SJSA1 (cell line): ENCODE measurements around the gene LDHAL6A. TPM values are rescaled to one million over a fixed set of nuclear protein-coding genes. Genes with fewer than 3 reads are reported as not detected.

ENCODE experiments used
- DNase-seq, 2 experiments: peaks; one replicate each; pipeline ENCODE4 v3.0.0-alpha.2; 2015 to 2020; ENCODE audit warnings: low spot score in 2 of 2, low read depth in 1 of 2
- H3K27ac ChIP-seq: fragments of 250-450 bp; sonication (Bioruptor Pico); 2 replicates; pipeline ENCODE4 v1.5.1; 2020; ENCODE audit warnings: mild to moderate bottlenecking, moderate library complexity
- H3K27me3 ChIP-seq: fragments of 250-450 bp; sonication (Bioruptor Pico); replicated peaks from 2 replicates; pipeline ENCODE4 v1.5.1; 2020; ENCODE audit warnings: mild to moderate bottlenecking, moderate library complexity
- H3K36me3 ChIP-seq: fragments of 250-450 bp; sonication (Bioruptor Pico); 2 replicates; pipeline ENCODE4 v1.5.1; 2020; ENCODE audit warnings: mild to moderate bottlenecking
- H3K4me1 ChIP-seq: fragments of 250-450 bp; sonication (Bioruptor Pico); replicated peaks from 2 replicates; pipeline ENCODE4 v1.6.1; 2021; ENCODE audit warnings: mild to moderate bottlenecking
- H3K4me3 ChIP-seq: fragments of 250-450 bp; sonication (Bioruptor Pico); 2 replicates; pipeline ENCODE4 v1.5.1; 2020; ENCODE audit warnings: mild to moderate bottlenecking
- H3K9me3 ChIP-seq: fragments of 250-450 bp; sonication (Bioruptor Pico); replicated peaks from 2 replicates; pipeline ENCODE4 v1.5.1; 2020; ENCODE audit warnings: mild to moderate bottlenecking
- total RNA-seq: library from RNA; depleted of rRNA; stranded (reverse); fragments of >200 nt; shearing (Covaris generic); gene quantifications from 2 replicates; pipeline ENCODE4 v1.2.3, GENCODE V29; 2014; rRNA removed

LDHAL6A gene
- total RNA-seq, 1 experiment from 2014 or later = not detected

DNA sequence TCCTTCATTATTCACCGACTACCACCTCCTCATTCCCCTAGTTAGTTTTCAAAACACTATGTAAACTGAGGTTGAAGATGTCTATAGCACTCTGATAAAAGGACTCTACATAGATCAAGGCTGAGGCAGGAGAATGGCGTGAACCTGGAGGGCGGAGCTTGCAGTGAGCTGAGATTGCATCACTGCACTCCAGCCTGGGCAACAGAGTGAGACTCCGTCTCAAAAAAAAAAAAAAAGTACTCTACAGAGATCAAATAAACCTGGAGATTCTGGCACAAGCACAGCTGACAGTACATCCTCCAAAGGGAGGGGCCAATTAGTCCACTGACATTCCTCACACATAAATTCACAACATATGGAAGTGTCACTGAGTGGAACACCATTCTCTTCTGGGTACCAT lies 40.0 kb downstream of the LDHAL6A start:
- no peak overlapping the region for H3K4me3 ChIP-seq
- H3K27ac ChIP-seq = no peak overlapping the region
- no peaks in the 10 kb centered on the region for H3K27me3 ChIP-seq
- H3K36me3 ChIP-seq = peaks cover 3% of the 10 kb centered on the region; the same call in 1 of the 2 replicates
- H3K4me1 ChIP-seq = no peaks in the 10 kb centered on the region
- no peak for DNase-seq
- H3K9me3 ChIP-seq = no peaks in the 10 kb centered on the region

DNA sequence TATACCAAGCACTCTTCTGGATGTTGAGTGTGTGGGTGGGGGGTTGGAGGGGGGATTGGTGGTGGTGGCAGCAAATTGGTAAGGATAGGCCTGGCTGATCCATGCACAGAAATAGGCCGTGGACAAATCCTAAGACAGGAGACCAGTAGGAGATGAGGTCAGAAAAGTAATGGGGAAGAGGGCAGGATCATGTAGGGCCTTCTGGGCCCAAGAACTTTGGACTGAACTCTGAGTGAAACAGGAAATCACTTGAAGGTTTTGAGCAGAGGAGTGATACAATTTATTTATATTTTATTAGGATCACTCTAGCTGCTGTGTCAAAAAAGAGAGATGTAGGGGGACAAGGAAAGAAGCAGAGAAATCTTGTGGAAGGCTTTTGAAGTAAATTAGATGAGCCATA lies 42.4 kb downstream of the LDHAL6A start:
- H3K36me3 ChIP-seq = peaks cover 10% of the 10 kb centered on the region; the same call in 1 of the 2 replicates
- H3K4me1 ChIP-seq = no peaks in the 10 kb centered on the region
- H3K27me3 ChIP-seq = no peaks in the 10 kb centered on the region
- no peak for DNase-seq
- H3K4me3 ChIP-seq = no peak overlapping the region
- H3K27ac ChIP-seq = no peak overlapping the region
- H3K9me3 ChIP-seq = no peaks in the 10 kb centered on the region

DNA sequence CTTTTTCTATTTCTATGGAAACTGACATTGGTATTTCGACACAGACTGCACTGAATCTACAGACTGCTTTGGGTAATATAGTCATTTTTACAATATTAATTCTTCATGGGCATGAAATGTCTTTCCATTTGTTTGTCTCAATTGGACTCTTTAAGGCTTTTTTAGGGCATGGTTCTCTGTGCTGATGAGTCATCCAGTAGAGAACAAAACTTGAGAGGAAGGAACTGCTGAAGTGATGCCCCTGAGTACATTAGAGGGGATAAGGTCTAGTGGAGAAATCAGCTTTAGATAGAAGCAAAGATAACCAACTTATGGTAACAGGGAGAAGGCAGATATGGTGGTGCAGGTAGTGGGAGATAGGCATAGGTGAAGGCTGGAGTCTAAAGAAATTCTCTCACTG lies 46.0 kb downstream of the LDHAL6A start:
- H3K27ac ChIP-seq = no peak overlapping the region
- H3K9me3 ChIP-seq = no peaks in the 10 kb centered on the region
- H3K36me3 ChIP-seq = peaks cover 10% of the 10 kb centered on the region; the same call in 1 of the 2 replicates
- H3K27me3 ChIP-seq = no peaks in the 10 kb centered on the region
- DNase-seq = no peak
- no peaks in the 10 kb centered on the region for H3K4me1 ChIP-seq
- no peak overlapping the region for H3K4me3 ChIP-seq

DNA sequence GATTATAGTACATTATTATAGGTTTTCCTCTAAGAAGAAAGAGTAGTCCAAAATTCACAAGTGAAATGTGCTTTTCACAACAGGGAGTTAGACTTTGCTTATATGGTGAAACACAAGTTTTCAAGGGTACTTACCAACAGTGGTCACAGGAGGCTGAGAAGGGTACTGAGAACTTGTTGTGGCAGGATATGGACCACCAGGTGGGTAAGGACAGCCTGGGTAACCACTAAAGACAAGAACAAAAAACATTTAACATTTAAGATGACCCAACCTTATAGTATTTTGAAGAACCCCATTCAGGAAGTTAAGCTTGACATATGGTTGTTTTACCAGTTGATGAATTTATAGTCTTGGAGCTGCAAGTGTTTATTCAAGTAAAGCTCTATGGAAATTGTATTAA lies 46.7 kb downstream of the LDHAL6A start:
- Histone ChIP-seq H3K36me3 (peaks cover 10% of the 10 kb centered on the region; the same call in 1 of the 2 replicates), H3K27me3 (no peaks in the 10 kb centered on the region), H3K27ac (no peak overlapping the region), H3K9me3 (no peaks in the 10 kb centered on the region), H3K4me3 (no peak overlapping the region), H3K4me1 (no peaks in the 10 kb centered on the region)
- DNase-seq = no peak

DNA sequence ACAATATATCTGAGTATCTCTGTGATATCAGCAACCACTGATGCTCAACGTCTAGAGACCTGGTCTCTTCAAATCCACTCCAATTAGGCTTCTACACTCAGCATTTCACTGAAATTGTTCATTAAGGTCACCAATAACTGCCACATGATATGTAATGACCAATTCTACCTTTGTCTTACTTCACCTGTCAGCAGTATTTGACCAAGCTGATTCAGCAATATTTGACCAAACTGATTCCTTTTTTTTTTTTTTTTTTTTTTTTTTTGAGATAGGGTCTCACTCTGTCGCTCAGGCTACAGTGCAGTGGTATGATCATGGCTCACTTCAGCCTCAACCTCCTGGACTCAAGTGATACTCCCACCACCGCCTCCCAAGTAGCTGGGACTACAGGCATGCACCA lies 65.5 kb downstream of the LDHAL6A start:
- H3K9me3 ChIP-seq = no peaks in the 10 kb centered on the region
- peaks cover 4% of the 10 kb centered on the region; the same call in 1 of the 2 replicates for H3K36me3 ChIP-seq
- DNase-seq = no peak
- H3K27me3 ChIP-seq = no peaks in the 10 kb centered on the region
- no peak overlapping the region for H3K4me3 ChIP-seq
- no peaks in the 10 kb centered on the region; the same call in 1 of the 2 replicates for H3K4me1 ChIP-seq
- no peak overlapping the region for H3K27ac ChIP-seq

DNA sequence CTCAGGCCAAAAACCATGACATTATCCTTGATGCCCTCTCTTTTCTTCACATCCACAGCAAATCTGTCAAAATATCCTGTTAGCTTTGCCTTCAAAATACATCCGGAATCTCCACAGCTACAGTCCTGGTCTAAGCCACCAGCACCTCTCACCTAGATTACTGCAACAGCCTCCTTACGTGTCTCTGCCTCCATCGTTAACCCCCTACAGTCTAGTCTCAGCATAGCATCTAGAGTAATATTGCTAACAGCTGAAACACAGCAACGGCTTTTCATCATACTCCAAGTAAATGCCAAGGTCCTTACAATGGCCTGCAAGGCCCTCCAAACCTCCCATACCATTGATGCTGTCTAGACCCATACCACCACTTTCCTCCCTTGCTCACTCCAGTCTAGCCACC lies 66.7 kb downstream of the LDHAL6A start:
- Histone ChIP-seq H3K4me3 (no peak overlapping the region), H3K4me1 (no peaks in the 10 kb centered on the region; the same call in 1 of the 2 replicates), H3K27ac (no peak overlapping the region), H3K9me3 (no peaks in the 10 kb centered on the region), H3K36me3 (peaks cover 14% of the 10 kb centered on the region), H3K27me3 (no peaks in the 10 kb centered on the region)
- DNase-seq = no peak

DNA sequence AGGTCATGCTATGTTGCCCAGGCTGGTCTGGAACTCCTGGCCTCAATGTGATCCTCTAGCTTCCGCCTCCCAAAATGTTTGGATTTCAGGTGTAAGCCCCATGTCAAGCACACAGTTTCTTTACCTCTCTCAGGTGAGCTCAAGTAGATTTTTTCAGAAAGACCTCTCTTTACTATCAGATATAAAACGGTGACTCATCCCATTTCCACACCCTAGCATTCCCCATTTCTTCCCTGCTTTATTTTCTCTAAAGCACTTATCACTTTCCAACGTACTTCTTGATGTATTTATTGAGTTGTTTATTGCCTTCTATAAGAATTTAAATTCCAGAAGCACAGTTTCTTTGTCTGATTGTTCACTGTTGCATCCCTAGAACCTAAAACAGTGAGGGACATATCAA lies 67.4 kb downstream of the LDHAL6A start:
- DNase-seq = no peak
- Histone ChIP-seq H3K27ac (no peak overlapping the region), H3K4me1 (peaks cover 4% of the 10 kb centered on the region; the same call in 1 of the 2 replicates), H3K36me3 (peaks cover 14% of the 10 kb centered on the region), H3K4me3 (no peak overlapping the region), H3K9me3 (no peaks in the 10 kb centered on the region), H3K27me3 (no peaks in the 10 kb centered on the region)

DNA sequence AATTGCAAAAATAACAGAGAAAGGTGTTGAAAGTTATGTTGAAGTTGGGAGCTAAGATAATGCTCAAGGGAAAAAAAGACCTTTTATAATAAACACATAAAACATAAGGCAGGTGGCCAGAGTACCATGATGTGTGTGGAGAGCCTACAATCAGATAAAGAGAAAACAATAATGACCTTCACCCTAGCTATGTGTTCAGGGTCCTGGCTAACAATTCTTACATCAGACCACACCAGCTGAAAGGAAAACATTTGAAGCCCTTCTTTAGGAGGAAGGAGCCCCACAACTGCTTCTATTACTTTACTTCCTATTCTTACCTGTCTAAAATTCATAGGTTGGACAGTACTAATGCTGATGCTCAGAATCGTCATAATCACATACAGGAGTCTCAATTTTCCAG lies 68.6 kb downstream of the LDHAL6A start:
- peaks cover 4% of the 10 kb centered on the region; the same call in 1 of the 2 replicates for H3K4me1 ChIP-seq
- peaks cover 14% of the 10 kb centered on the region for H3K36me3 ChIP-seq
- no peaks in the 10 kb centered on the region for H3K9me3 ChIP-seq
- H3K4me3 ChIP-seq = no peak overlapping the region
- no peak overlapping the region for H3K27ac ChIP-seq
- no peaks in the 10 kb centered on the region for H3K27me3 ChIP-seq
- no peak for DNase-seq

DNA sequence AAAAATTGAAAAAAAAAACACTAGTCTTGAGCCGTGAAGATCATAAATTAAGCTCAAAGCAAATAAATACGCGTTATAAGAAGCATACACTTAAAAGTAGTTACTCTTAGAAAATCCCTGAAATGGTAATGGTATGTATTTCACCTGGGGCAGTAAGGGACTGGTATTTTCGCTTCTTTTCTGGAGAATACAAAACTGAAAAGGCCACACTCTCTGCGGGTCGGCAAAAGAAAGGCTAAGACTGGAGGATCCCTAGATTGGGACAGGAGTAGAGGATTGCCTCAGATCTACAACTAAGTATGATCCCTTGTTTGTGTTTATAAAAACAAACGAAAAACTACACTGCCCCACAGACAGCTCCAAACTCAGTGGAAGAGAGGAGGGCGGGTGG lies 70.5 kb downstream of the LDHAL6A start:
- Histone ChIP-seq H3K9me3 (no peaks in the 10 kb centered on the region), H3K4me3 (peak overlapping the region; percentile 90), H3K27me3 (no peaks in the 10 kb centered on the region), H3K36me3 (peaks cover 14% of the 10 kb centered on the region), H3K4me1 (peaks cover 4% of the 10 kb centered on the region; the same call in 1 of the 2 replicates), H3K27ac (peak overlapping the region; percentile 95)
- no peak for DNase-seq

DNA sequence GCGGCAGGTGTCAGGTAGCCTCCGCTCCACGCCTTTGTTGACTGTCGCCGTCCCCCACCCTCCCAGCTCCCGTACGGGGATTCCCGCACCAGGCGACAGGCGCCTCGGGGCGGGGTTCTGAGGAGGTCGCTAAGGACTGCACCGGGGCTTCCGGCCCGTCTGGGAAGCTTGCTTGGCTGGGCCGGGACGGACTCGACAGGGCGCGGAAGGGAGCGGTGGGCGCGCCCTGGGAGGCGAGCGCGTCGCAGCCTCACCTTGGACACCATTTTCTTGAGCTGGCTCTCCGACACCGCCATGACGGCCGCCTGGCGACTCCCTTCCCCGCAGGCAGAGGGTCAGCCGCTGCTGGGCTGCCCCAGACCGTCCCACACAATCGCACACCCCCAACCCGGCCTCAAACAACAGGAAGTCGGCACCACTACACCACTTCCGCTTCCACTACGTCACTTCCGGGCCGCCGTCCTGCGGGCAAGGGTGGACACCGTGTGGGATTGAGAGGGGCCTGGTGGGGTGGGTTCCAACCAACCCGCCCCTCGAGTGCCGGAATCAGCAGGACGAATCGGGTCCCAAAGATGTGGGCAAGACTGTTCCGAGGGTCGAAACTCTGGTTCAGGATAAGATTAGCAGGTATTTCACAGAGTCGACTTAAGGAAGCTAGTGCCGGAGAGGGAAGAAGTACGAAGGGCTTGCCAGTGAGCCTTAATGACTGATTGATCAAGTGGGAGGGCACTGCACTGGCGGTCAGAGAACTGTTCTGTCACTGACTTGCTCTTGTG lies 71.1 kb downstream of the LDHAL6A start, which contains the start of gene TSG101:
Gene TSG101 (minus strand): TSS at position 422 of the 776 bp plus-strand sequence. CDS start 126 bp downstream, at position 296.
- peak; percentile 89 to 94 for DNase-seq
- Histone ChIP-seq H3K36me3 (peaks cover 14% of the 10 kb centered on the region), H3K4me3 (peak within 1 kb of the TSS; percentile 90), H3K9me3 (no peaks in the 10 kb centered on the region), H3K4me1 (peaks cover 4% of the 10 kb centered on the region; the same call in 1 of the 2 replicates), H3K27me3 (no peaks in the 10 kb centered on the region), H3K27ac (peak within 1 kb of the TSS; percentile 95)

DNA sequence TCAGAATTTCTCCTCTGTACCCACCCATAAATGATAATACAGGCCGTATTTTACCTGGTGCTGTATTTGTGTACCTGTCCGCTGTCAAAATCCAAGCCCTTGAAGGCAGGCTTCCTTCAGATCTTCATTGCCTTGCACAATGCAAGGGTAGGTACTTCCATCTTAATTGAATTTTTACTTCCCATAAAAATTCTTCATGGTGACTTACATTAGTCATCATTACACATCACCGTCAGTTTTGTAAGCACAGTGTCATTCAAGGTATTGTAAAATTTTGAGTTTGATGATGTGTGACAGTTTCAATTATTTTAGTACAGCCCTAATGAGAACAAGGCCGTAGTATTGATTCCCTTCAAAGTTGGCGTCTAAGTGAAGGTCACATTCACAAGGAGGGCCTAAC lies 71.9 kb downstream of the LDHAL6A start:
- peak in 1 of 2 experiments; percentile 21 for DNase-seq
- peak overlapping the region; percentile 95 for H3K27ac ChIP-seq
- no peaks in the 10 kb centered on the region for H3K9me3 ChIP-seq
- peaks cover 14% of the 10 kb centered on the region for H3K36me3 ChIP-seq
- peaks cover 4% of the 10 kb centered on the region; the same call in 1 of the 2 replicates for H3K4me1 ChIP-seq
- peak overlapping the region; percentile 90 for H3K4me3 ChIP-seq
- H3K27me3 ChIP-seq = no peaks in the 10 kb centered on the region

Other genes with a start within 250 kb of the LDHAL6A start
- not detected in 2 replicates for gene SAA4, start 219.1 kb upstream of the LDHAL6A start, total RNA-seq
- gene SAA2, start 207.2 kb upstream of the LDHAL6A start, total RNA-seq = not detected in 2 replicates
- not detected in 2 replicates for gene SAA1, start 189.6 kb upstream of the LDHAL6A start, total RNA-seq
- gene HPS5, start 133.7 kb upstream of the LDHAL6A start, total RNA-seq = 58.2 and 67.5 TPM in 2 replicates
- gene GTF2H1, start 133.3 kb upstream of the LDHAL6A start, total RNA-seq = 93.8 and 121 TPM in 2 replicates
- 758 and 913 TPM in 2 replicates for gene LDHA, start 61.3 kb upstream of the LDHAL6A start, total RNA-seq
- 0.08 TPM in 1 of 2 replicates, not detected in the other for gene LDHC, start 43.5 kb upstream of the LDHAL6A start, total RNA-seq
- gene TSG101, start 71.1 kb downstream of the LDHAL6A start, total RNA-seq = 27.3 and 55.9 TPM in 2 replicates
- gene UEVLD, start 132.9 kb downstream of the LDHAL6A start, total RNA-seq = 14.9 and 22.0 TPM in 2 replicates
- 0.32 and 0.91 TPM in 2 replicates for gene MISFA, start 143.9 kb downstream of the LDHAL6A start, total RNA-seq
- 13.3 and 22.1 TPM in 2 replicates for gene SPTY2D1, start 178.5 kb downstream of the LDHAL6A start, total RNA-seq
- gene TMEM86A, start 242.9 kb downstream of the LDHAL6A start, total RNA-seq = 0.32 TPM in 1 of 2 replicates, not detected in the other